Measurements from ENCODE around the gene KRTAP5-8.

GRCh38 chr11:71500601-71501021 lies 37.2 kb upstream of the KRTAP5-8 start:
- no peak for TF ChIP-seq EZH2 (IDR thresholded peaks at IDR 0.05; ENCODE audit: insufficient read depth, poor library complexity, severe bottlenecking)
- TF ChIP-seq EZH2phosphoT487 (IDR thresholded peaks at IDR 0.05; ENCODE audit: insufficient read depth, low read depth): no peak
